Measurements from ENCODE around the gene FGR. TPM values are rescaled to one million over a fixed set of nuclear protein-coding genes. Genes with fewer than 3 reads are reported as not detected.
A peak's percentile ranks its signal among the peaks of the same experiment; 100 is the strongest.

Gene FGR
- total and polyA plus RNA-seq, 2 of the 13 experiments (the other 11 are each of a cell fraction or from before 2014, with no cell fraction given), result not detected

DNA sequence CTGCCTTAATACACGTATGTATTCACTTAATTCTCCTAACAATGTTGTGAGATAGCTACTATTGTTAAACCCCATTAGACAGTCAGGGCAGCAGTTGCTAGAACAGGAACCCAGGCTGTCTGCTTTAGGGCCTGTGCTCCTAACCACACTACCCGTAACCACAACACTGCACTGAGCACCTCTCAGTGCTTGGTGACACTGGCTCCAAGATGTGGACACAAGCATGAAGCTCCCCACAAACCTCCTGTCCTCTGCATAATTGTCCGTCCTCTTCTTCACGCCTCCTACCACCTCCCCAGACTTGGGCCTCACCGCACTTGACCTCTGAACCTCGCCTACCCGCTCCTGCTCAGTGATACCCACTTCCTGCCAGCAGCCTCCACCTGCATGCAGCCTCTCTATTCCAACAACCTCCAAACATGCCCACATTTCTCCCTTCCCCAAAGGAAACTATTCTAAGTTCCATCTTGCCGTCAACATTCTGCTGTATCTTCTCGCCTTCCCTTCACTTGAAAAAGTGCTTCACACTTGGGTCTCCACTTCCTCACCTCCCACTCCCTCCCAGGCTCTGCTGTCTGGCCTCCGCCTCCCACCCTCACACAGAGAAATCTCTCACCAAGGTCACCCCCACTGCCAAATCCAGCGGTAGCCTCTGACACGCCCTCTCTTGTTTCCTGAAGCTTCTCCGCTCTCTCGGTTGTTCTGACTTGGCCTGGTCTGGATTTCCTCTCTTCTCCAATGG lies 16.5 kb downstream of the FGR start (continued):
- 0 out of 2 replicates have a peak, but pooled peaks have one; percentile 14 for TF ChIP-seq NR2F6 (IDR thresholded peaks at IDR 0.05)
- peak; percentile 43; the same call in 1 of the 2 replicates for TF ChIP-seq NR2F6 (CRISPR knock-in tag; IDR thresholded peaks at IDR 0.05)

DNA sequence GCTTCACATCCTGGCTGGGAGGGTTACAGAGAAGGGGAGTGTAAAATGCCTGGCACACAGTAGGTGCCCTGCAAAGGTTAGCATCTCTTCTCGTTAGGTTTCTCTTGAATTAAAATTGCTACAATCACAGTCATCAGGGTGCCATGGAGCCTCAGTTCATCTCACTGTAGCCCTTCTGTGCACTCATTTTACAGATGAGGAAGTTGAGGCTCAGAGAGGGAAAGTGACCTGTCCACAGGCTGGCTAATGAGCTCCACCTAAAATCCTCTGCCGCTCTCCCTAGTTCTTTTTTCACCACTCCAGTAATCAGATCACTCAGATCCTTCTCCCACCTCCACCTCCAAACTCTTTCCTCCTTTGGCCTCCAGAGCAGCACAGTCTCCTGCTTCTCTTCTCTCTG lies 17.6 kb downstream of the FGR start:
- Histone ChIP-seq H3K4me2 (ENCODE audit: low read depth, low read length) (no peak overlapping the region), H3K9me3 (ENCODE audit: low read length) (no peaks in the 10 kb centered on the region), H3K36me3 (replicated peaks in 1 of 2; ENCODE audit: control insufficient read depth in 1 of 2, insufficient read depth in 2 of 2, low read length in 2 of 2) (no peaks in the 10 kb centered on the region), H2AFZ (ENCODE audit: low read length) (no peak overlapping the region), H3K4me1 (ENCODE audit: insufficient read depth, low read length) (peaks cover 40% of the 10 kb centered on the region), H3K27ac (ENCODE audit: extremely low read length, insufficient read depth, low read length) (no peak overlapping the region), H3K27me3 (ENCODE audit: control insufficient read depth in 1 of 2, insufficient read depth in 2 of 2, low read length in 2 of 2) (peaks cover 0 to 13% of the 10 kb centered on the region in 2 experiments; a peak in 2 of 5 replicates), H3K79me2 (ENCODE audit: insufficient read depth, low read length) (no peaks in the 10 kb centered on the region), H3K9ac (ENCODE audit: insufficient read depth, low read depth, low read length) (no peak overlapping the region), H4K20me1 (ENCODE audit: insufficient read depth, low read length) (no peaks in the 10 kb centered on the region), H3K4me3 (replicated peaks in 1 of 3; ENCODE audit: insufficient read depth in 1 of 3, low read depth in 2 of 3, low read length in 3 of 3) (no peak overlapping the region)
- ChIA-PET CTCF (ENCODE audit: low intra/inter-chr PET ratio, low total read pairs) (no interaction called here), POLR2A (interaction anchor here (1.2 kb wide), 1 partner anchor 23 kb away, joined by 3 read pairs; no protein-coding TSS in a partner anchor)
- WGBS (ENCODE audit: low lambda C conversion rate), result 60% methylated on average over 2 of the region's 2 CpGs
- intact Hi-C loops (cut with micrococcal nuclease; ENCODE audit: unreplicated experiment) (no loop called here), in situ Hi-C loops (cut with HindIII; ENCODE audit: extremely low pct_ligation_motif_present, low pct_unique_long_range_greater_than_20kb) (loop anchor here (5.0 kb wide), 1 partner anchor 40 kb away; no protein-coding TSS in a partner anchor)
- BruUV-seq (replicated peaks), result no TSS peak
- no peak for DNase-seq (ENCODE audit: low spot score)
- ATAC-seq, result no peak
- peak; percentile 41; the same call in 1 of the 2 replicates for TF ChIP-seq ZNF629 (CRISPR knock-in tag; conservative IDR thresholded peaks at IDR 0.05)
- no peak for TF ChIP-seq ATF7-NPFF (CRISPR knock-in tag; IDR thresholded peaks at IDR 0.05; ENCODE audit: low read depth)
- no peak for TF ChIP-seq TOPORS (CRISPR knock-in tag; IDR thresholded peaks at IDR 0.05)
- no peak for TF ChIP-seq MED1 (CRISPR knock-in tag; IDR thresholded peaks at IDR 0.05)
- no peak for FAIRE-seq

DNA sequence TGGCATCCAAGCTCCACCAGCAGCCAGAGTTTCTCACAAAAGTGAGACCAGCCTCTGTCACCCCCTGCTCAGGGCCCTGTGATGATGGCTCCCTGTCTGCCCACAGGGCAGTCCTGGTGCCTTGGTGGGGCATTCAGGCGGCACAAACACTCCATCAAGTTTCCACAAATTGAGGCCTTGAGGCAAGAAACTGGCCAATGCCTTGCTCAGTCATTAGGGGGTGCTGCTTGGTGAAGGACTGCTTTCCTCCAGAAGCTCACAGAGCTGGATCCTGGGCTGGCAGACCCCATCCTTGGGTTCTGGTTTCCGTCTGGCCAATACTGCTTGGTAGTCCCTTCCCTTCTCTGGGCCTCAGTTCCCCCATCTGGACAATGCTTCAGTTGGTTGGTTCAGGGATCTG lies 18.5 kb downstream of the FGR start:
- peaks cover 31% of the 10 kb centered on the region for H3K4me1 ChIP-seq (ENCODE audit: insufficient read depth, low read length)
- H2AFZ ChIP-seq (ENCODE audit: low read length), result no peak overlapping the region
- no TSS peak for BruUV-seq (replicated peaks)
- intact Hi-C loops (cut with micrococcal nuclease; ENCODE audit: unreplicated experiment), result no loop called here
- in situ Hi-C loops (cut with HindIII; ENCODE audit: extremely low pct_ligation_motif_present, low pct_unique_long_range_greater_than_20kb), result loop anchor here (5.0 kb wide), 1 partner anchor 41 kb away; no protein-coding TSS in a partner anchor
- POLR2A ChIA-PET, result no interaction called here
- no peak overlapping the region for H3K4me2 ChIP-seq (ENCODE audit: low read depth, low read length)
- ATAC-seq (peak; percentile 26; the same call in 2 of the 3 replicates), DNase-seq (ENCODE audit: low spot score) (no peak), FAIRE-seq (no peak)
- no CpG with 5 or more reads among the region's 2 CpGs for WGBS (ENCODE audit: low lambda C conversion rate)
- H3K27me3 ChIP-seq (ENCODE audit: control insufficient read depth in 1 of 2, insufficient read depth in 2 of 2, low read length in 2 of 2), result peaks cover 0 to 16% of the 10 kb centered on the region in 2 experiments; a peak in 3 of 5 replicates
- H3K9ac ChIP-seq (ENCODE audit: insufficient read depth, low read depth, low read length), result no peak overlapping the region
- no peaks in the 10 kb centered on the region for H3K36me3 ChIP-seq (replicated peaks in 1 of 2; ENCODE audit: control insufficient read depth in 1 of 2, insufficient read depth in 2 of 2, low read length in 2 of 2)
- no peak overlapping the region for H3K27ac ChIP-seq (ENCODE audit: extremely low read length, insufficient read depth, low read length)
- H4K20me1 ChIP-seq (ENCODE audit: insufficient read depth, low read length), result no peaks in the 10 kb centered on the region
- CTCF ChIA-PET (ENCODE audit: low intra/inter-chr PET ratio, low total read pairs), result no interaction called here
- H3K9me3 ChIP-seq (ENCODE audit: low read length), result no peaks in the 10 kb centered on the region
- H3K4me3 ChIP-seq (replicated peaks in 1 of 3; ENCODE audit: insufficient read depth in 1 of 3, low read depth in 2 of 3, low read length in 3 of 3), result no peak overlapping the region
- no peaks in the 10 kb centered on the region for H3K79me2 ChIP-seq (ENCODE audit: insufficient read depth, low read length)
- no peak for TF ChIP-seq KDM5A (IDR thresholded peaks at IDR 0.05; ENCODE audit: borderline replicate concordance, low read length)
- 0 out of 2 replicates have a peak, but pooled peaks have one; percentile 7 for TF ChIP-seq STAG1 (CRISPR knock-in tag; IDR thresholded peaks at IDR 0.05)
- no peak for TF ChIP-seq RXRB (CRISPR knock-in tag; IDR thresholded peaks at IDR 0.05; ENCODE audit: borderline replicate concordance)
- no peak for TF ChIP-seq PHF20 (CRISPR knock-in tag; IDR thresholded peaks at IDR 0.05)
- no peak for TF ChIP-seq POLR2AphosphoS5 (IDR thresholded peaks at IDR 0.05; ENCODE audit: low read depth, low read length)
- TF ChIP-seq ZNF761 (CRISPR knock-in tag; conservative IDR thresholded peaks at IDR 0.05), result no peak
- no peak for TF ChIP-seq ATF7 (IDR thresholded peaks at IDR 0.05)
- no peak for TF ChIP-seq ATF7 (CRISPR knock-in tag; IDR thresholded peaks at IDR 0.05)
- no peak for TF ChIP-seq RBAK (CRISPR knock-in tag; IDR thresholded peaks at IDR 0.05)
- TF ChIP-seq, protein P1, sequence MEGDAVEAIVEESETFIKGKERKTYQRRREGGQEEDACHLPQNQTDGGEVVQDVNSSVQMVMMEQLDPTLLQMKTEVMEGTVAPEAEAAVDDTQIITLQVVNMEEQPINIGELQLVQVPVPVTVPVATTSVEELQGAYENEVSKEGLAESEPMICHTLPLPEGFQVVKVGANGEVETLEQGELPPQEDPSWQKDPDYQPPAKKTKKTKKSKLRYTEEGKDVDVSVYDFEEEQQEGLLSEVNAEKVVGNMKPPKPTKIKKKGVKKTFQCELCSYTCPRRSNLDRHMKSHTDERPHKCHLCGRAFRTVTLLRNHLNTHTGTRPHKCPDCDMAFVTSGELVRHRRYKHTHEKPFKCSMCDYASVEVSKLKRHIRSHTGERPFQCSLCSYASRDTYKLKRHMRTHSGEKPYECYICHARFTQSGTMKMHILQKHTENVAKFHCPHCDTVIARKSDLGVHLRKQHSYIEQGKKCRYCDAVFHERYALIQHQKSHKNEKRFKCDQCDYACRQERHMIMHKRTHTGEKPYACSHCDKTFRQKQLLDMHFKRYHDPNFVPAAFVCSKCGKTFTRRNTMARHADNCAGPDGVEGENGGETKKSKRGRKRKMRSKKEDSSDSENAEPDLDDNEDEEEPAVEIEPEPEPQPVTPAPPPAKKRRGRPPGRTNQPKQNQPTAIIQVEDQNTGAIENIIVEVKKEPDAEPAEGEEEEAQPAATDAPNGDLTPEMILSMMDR (CRISPR knock-in tag; IDR thresholded peaks at IDR 0.05), result peak; percentile 26; the same call in 1 of the 2 replicates
